D721Med (cell line): Measurements from ENCODE around the gene AFF1.
"Not testable (repeated sequence)": the region's sequence is repeated elsewhere in the genome, so short reads cannot be mapped to it uniquely, and the experiment has no call there.

Source experiments
- DNase-seq: peaks from one replicate; pipeline ENCODE4 v3.0.0; 2011; ENCODE audit warnings: low spot score; ENCODE audit not compliant: insufficient read length
- FAIRE-seq: peaks from 2 replicates; lab custom pipeline; 2011; peaks lifted over from hg19 to GRCh38; lab: Jason Lieb, UNC
- CTCF ChIP-seq: IDR thresholded peaks from 2 replicates; pipeline ENCODE4 v1.5.1; 2012; ENCODE audit warnings: mild to moderate bottlenecking, control low read depth; ENCODE audit not compliant: insufficient read depth; ENCODE audit errors: missing control alignments

AFF1 gene

DNA sequence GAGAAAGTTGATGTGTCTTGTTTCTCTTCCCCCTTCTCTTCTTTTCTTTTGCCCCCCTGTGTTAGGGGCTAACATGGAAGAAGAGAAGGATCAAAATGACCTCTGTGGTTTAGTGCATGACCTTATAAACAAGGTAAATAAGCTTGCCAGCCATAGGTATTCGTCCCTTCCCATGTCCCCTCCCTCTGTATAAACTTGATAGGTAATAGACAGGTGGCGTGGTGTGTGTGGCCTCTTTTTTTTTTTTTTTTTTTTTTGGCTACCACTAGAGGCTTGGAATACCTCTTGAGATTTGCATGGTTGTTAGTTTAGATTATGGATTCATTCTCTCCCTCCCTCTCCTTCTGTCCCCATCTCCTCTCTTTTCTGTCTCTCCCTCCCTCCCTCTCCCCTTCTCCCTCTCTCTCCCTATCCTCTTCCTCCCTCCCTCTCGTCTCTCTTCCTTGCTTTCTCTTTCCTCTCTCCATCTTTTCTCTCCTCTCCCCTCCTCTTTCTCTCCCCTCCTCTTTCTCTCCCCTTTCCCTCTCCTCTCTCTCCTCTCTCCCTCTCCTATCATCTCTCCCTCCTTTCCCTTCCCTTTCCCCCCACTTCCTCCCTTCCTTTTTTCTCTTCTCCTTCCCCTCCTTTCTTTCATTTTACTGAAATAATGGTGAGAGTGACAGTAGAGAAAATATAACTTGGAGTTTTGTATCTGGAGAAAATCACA lies 134.4 kb downstream of the AFF1 start:
- DNase-seq (no peak), FAIRE-seq (no peak)
- TF ChIP-seq CTCF: no peak

DNA sequence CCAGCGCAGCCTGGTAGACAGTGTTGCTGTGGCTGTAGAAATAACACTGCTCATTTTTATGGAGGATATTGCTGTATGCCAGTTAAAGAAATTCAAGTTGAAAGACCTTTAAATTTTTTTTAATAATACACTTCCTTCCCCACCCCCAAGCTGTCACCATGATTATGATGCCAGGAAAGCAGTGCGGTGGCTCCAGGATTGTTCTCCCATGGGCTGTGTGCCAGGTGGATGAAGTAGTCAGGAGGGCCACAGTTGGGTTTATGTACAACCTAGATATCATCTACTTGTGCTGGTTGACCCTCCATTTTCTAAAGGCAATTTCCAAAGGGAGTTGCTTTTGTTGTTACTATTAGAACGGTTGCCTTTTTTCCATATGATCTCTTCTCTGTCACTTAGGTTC lies 136.6 kb downstream of the AFF1 start:
- DNase-seq (no peak), FAIRE-seq (no peak)
- no peak for TF ChIP-seq CTCF

GRCh38 chr4:87072545-87072944 lies 137.7 kb downstream of the AFF1 start:
- FAIRE-seq, DNase-seq: not testable (repeated sequence)

DNA sequence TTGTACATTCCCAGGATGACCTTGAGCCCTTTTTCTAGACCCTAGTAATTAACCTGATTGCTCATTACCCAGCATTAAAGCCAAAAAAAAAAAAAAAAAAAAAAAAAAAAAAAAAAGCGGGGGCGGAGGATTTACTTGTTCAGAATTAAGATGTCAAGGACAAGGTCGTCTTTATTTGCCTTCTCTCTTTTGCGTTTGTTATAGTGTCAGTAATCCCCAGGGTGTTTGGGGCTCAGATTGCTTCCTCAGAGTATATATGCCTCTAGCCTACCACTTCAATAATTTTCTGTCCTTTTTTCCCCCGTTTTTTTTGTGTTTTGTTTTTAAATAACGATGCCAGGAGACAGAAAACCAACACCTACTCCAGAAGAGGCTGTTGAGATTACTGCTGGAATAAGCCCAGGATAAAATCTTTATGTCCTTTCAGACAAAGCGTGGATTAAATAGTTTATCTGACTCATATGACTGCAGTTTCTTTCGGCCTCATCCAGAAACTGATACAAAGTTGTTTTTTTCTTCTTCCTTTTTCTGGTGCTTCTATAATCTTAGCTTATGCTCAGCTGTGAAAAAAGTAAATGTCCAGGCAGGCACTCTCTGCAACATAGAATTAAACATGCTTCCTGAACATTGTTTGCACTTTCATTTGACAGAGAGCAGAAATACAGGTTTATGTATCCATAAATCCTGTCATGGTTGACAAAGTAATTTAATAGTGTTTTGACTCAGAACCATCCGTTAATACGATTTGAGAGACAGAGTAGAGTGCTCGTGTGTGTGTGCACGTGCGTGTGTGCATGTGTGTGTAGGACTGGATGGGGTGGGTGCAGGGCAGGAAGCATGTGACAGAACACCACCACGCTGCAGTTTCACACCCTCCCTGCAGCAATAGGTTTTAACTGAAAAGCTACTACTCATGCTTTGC lies 138.6 kb downstream of the AFF1 start:
- DNase-seq (no peak), FAIRE-seq (peak; percentile 82)
- no peak for TF ChIP-seq CTCF

DNA sequence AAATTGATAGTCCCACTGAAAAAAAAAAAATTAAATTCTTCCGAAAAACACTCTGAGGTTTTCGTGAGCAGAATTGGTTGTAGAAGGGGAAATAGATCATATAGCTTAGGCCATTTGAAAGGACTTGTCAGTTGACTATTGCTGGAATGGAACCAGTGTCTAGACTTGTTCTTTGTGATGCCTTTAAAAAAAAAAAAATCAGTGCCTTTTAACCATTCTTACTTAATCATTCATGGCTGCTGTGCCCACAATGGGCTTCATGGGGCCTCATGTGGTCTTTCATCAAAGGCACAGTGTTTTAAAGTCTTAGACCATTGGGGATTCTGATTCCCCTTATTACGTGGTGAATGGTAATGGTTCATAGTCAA lies 139.3 kb downstream of the AFF1 start:
- no peak for TF ChIP-seq CTCF
- FAIRE-seq (no peak), DNase-seq (no peak)

DNA sequence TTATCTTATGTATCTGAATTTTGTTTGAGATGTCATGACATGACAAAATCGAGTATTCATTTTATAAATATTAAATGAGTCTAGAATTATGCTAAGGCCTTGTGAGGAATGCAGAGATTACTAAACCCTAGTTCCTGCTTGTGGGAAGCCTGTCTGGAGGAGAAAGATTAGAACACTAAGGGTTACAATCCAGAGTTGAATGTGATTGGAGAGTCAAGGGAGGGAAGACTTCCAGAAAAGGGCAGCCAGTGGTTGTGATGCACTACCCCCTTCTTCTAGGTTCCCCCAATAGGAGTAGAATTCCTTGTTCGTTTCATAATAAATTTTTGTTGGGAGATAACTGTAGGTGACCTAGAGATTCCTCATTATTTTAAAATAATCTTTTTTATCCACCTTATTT lies 141.1 kb downstream of the AFF1 start:
- peak; percentile 86 for FAIRE-seq
- TF ChIP-seq CTCF: no peak
- no peak for DNase-seq

DNA sequence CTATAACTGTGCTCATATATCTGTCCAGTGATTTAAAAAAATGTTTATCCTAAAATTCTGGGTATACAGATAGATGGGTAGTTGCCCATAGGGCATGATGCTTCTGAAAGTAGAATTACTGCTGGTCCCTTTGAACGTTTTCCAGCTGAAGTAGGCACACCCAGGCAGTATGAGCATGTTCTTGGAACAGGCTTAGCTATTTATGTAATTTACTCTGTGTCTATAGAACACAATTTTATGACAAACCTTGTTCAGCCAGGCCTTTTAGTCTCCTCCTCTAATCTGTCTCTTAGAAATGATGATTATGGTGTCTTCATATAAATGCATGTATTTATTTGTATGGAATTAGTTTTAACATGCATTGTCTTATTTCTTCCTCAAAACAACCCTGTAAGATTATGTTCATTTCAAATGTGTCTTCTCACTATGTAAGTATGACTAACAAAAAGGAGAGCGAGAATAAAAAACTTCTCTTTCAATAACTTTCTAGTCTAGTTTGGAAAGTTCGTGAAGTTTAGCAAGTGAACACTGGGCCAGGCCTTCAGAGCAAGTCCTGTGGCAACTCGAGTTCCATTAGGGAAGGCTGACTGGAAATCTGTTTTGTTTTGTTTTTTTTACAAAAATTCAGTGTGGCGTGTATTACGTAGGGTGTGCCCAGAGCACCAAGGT lies 142.0 kb downstream of the AFF1 start:
- DNase-seq (no peak), FAIRE-seq (peak; percentile 46)
- TF ChIP-seq CTCF: no peak
